Measurements from ENCODE around the gene C16orf96.

The C16orf96 gene

DNA sequence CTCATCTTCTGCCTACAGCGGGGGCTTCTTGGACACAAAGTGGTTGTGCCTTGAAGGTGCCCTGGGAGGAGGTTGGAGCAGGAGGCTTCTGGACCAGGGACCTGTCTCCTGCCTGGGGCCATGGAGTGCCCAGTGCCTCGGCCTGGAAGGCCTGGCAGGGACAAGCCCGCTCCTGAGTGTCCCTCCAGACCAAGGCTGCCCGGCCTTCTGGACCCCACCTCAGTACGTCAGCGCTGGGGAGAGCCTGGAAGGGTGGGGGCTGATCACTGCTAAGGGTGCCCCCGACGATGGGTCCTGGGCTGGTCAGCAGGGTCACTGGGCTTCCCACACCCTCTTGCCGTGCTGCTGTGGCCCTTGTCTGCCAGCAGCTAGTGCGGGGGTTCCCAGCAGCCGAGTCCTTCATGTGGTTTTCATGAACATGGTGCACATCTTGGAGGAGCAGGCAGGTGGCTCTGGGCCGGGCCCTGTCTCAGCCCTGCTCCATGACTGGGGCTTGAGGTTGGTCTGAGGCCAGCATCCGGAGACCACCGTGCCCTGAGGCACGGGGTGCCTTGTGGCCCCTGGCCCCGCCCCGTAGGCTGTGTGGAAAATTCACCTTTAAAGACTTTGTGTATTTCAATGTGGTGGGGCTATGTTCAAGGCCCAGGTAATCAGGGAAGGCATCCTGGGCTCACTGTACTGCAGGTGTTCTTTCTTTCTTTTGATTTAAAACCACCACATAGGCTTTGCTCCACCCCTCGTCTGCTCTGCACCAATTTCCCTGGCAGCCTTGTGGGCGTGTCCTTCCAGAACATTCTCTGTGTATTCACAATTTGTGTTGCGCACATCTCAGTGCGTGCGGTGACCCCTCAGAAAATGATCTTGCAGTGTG, 90.9 kb downstream of the C16orf96 start:
- DNase-seq (ENCODE audit: low read depth in 2 of 2), result no peak

DNA sequence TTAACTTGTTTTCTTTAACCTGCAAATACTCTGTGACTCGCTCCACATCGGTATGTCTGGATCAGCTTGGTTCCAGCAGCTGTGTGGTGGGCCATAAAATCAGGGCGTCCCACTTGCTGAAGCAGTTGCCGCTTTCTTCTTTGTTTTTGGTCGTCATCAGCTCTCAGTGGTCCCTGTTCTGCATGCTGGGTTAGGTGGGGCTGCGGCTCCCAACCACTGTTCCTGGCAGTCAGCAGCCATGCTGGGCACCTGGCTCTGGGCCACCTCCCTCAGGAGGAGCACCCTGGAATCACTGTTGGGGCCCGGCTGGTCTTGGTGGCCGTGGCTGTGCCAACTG, 91.5 kb downstream of the C16orf96 start:
- DNase-seq (ENCODE audit: low read depth in 2 of 2), result no peak

DNA sequence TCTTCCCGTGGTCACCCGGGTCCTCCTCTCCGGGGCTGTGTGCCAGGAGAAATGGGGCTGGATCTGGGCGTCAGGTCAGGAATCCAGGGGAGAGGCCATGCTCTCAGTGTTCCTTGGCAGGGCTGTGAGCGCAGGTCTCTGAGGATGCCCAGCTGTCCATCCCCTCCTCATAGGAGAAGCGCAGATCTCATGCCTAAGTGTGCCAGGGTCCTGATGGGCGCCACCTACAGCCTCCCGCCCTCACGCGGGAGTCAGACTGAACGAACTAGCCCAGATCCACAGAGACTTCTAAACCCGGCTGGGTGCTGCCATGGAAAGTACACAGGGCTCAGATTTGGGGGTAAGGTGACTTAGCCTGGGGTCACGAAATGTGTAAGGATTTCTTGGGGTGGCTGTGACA, 92.8 kb downstream of the C16orf96 start:
- DNase-seq (ENCODE audit: low read depth in 2 of 2), result no peak

DNA sequence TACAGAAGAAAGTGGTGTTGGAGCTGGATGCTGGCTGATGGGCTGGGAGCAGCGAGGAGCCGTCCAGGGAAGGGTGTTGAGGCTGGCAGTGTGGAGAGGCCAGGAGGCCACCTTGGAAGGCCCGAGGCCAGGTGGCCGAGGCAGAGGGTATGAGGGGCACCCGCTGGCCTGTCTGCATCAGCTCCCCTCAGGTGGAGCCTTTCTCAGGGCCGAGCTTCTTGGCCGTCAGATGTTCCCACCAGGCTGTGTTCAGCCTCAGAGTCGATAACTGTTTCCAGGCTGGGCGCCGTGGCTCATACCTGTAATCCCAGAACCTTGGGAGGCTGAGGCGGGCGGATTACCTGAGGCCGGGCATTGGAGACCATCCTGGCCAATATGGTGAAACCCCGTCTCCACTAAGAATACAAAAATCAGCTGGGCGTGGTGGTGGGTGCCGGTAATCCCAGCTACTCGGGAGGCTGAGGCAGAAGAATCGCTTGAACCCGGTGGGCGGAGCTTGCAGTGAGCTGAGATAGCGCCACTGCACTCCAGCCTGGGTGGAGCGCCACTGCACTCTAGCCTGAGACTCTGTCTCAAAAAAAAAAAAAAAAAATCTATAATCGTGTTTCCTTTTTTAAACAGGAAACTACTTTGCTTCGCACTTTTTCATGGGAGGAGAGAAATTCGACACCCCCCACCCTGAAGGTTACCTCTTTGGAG, 93.8 kb downstream of the C16orf96 start:
- DNase-seq (ENCODE audit: low read depth in 2 of 2), result no peak
